Natural killer cell (primary cell): Measurements from ENCODE around the gene KRIT1. TPM values are rescaled to one million over a fixed set of nuclear protein-coding genes. Genes with fewer than 3 reads are reported as not detected.

Experiments used
- ATAC-seq, 3 donors: fragments of 150-1000 bp in 2 of 3; fragments of 200-7000 bp in 1 of 3; cut with Tn5 transposase; 1 replicate in 1 of 3; 2 replicates in 2 of 3; pipeline ENCODE4 v1.10.0; 2021; ENCODE audit warnings: mild to moderate bottlenecking in 2 of 3, moderate library complexity in 2 of 3
- DNase-seq, 2 donors: peaks; one replicate each; pipeline versions ENCODE4 v3.0.0 to v3.0.0-alpha.2; 2013 to 2021; ENCODE audit warnings: mixed read lengths in 1 of 2
- H3K27ac ChIP-seq: one replicate; pipeline ENCODE4 v1.5.1; 2013; ENCODE audit warnings: mild to moderate bottlenecking, low read length
- H3K27me3 ChIP-seq: one replicate; pipeline ENCODE4 v1.6.1; 2013; ENCODE audit warnings: low read length; ENCODE audit not compliant: control insufficient read depth, insufficient read depth
- H3K36me3 ChIP-seq: one replicate; pipeline ENCODE4 v1.6.1; 2013; ENCODE audit warnings: low read length; ENCODE audit not compliant: control insufficient read depth, insufficient read depth
- H3K4me1 ChIP-seq: one replicate; pipeline ENCODE4 v1.6.1; 2013; ENCODE audit warnings: low read length; ENCODE audit not compliant: control insufficient read depth, insufficient read depth
- H3K4me3 ChIP-seq: one replicate; pipeline ENCODE4 v1.5.1; 2013; ENCODE audit warnings: low read length
- H3K9me3 ChIP-seq: one replicate; pipeline ENCODE4 v1.6.1; 2013; ENCODE audit warnings: low read length; ENCODE audit not compliant: control insufficient read depth, insufficient read depth
- H3K27ac Mint-ChIP-seq, 2 donors: one replicate each; pipeline ENCODE4 v1.8.0; 2022; ENCODE audit warnings: mild to moderate bottlenecking in 2 of 2, mixed read lengths in 2 of 2, moderate library complexity in 1 of 2
- H3K27me3 Mint-ChIP-seq, 2 donors: one replicate each; pipeline ENCODE4 v1.8.0; 2022; ENCODE audit warnings: low read depth in 2 of 2, mixed read lengths in 2 of 2
- H3K36me3 Mint-ChIP-seq: one replicate; pipeline ENCODE4 v1.8.0; 2022; ENCODE audit warnings: mixed read lengths
- H3K4me1 Mint-ChIP-seq, 2 donors: one replicate each; pipeline ENCODE4 v1.8.0; 2022; ENCODE audit warnings: mixed read lengths in 2 of 2
- H3K4me3 Mint-ChIP-seq: one replicate; pipeline ENCODE4 v1.8.0; 2022; ENCODE audit warnings: mild to moderate bottlenecking, moderate library complexity, mixed read lengths
- H3K9me3 Mint-ChIP-seq, 2 donors: one replicate each; pipeline ENCODE4 v1.8.0; 2022; ENCODE audit warnings: mixed read lengths in 2 of 2
- CTCF ChIP-seq: fragments of 200-600 bp; IDR thresholded peaks from one replicate; pipeline ENCODE4 v1.8.0; 2022; ENCODE audit warnings: antibody characterized with exemption
- WGBS: methylation state at CpG from one replicate; pipeline ENCODE4 v1.1.7; 2013; ENCODE audit warnings: missing lambda C conversion rate; ENCODE audit not compliant: insufficient coverage; 5-methylcytosine and 5-hydroxymethylcytosine counted together
- intact Hi-C: fragments of 100-400 bp; cut with micrococcal nuclease; formaldehyde crosslinking; loops from one replicate; pipeline ENCODE4 v1.14.2; 2022
- total RNA-seq, 4 donors: library from RNA; stranded (reverse); fragments of 120-200 nt in 1 of 4; gene quantifications; one replicate each; pipeline versions ENCODE4 v1.2.3 to v1.2.4, GENCODE V29; 2013 to 2022

Gene KRIT1
- total RNA-seq, 3 donors from 2014 or later (not counting 1 experiment from before 2014, with no cell fraction given) = 55.4 to 76.7 (median 62.6) TPM

- peaks cover 78% of the 10 kb centered on the region for H3K36me3 ChIP-seq
- no peak overlapping the region for H3K27ac ChIP-seq
- no peak for TF ChIP-seq CTCF
- no peaks in the 10 kb centered on the region for H3K27me3 ChIP-seq
- Mint-ChIP-seq H3K9me3 (no peaks in the 10 kb centered on the region), H3K4me1 (no peaks in the 10 kb centered on the region), H3K36me3 (peaks cover 26% of the 10 kb centered on the region), H3K4me3 (no peak overlapping the region), H3K27me3 (no peaks in the 10 kb centered on the region), H3K27ac (no peak overlapping the region)
- H3K4me3 ChIP-seq = no peak overlapping the region
- ATAC-seq = no peak
- DNase-seq = no peak
- intact Hi-C loops = no loop called here
- no peaks in the 10 kb centered on the region for H3K4me1 ChIP-seq
- 100% methylated on average over 1 of the region's 3 CpGs for WGBS
- no peaks in the 10 kb centered on the region for H3K9me3 ChIP-seq
Measured at GRCh38 chr7:92221766-92222165, 23.9 kb downstream of the KRIT1 start.

DNA sequence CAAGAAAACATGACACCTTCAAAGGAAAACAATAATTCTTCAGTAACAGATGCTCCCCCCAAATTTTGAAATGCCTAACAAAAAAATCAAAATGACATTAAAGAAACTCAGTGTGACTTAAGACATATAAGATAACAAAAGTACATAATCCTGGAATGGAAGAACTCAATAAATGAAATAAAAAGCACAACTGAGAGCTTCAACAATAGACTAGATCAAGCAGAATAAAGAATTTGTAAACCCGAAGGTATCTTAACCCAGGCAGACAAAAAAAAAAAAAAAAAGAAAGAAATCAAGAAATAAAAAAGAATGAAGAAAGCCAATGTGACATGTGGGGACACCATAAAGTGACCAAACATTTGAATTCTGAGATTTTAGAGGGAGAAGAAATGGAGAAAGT lies 39.0 kb downstream of the KRIT1 start:
- H3K27ac Mint-ChIP-seq = no peak overlapping the region
- no peak overlapping the region for H3K4me3 Mint-ChIP-seq
- DNase-seq (no peak), ATAC-seq (no peak)
- peaks cover 7 to 8% of the 10 kb centered on the region in 2 donors for H3K9me3 Mint-ChIP-seq
- no peak for TF ChIP-seq CTCF
- H3K9me3 ChIP-seq = peaks cover 3% of the 10 kb centered on the region
- no peak overlapping the region for H3K27ac ChIP-seq
- intact Hi-C loops = no loop called here
- WGBS = no CpG with 5 or more reads among the region's 1 CpG
- no peak overlapping the region for H3K4me3 ChIP-seq
- H3K27me3 ChIP-seq = no peaks in the 10 kb centered on the region
- peaks cover 65% of the 10 kb centered on the region for H3K36me3 ChIP-seq
- H3K4me1 Mint-ChIP-seq = peaks cover 25 to 30% of the 10 kb centered on the region in 2 donors
- H3K36me3 Mint-ChIP-seq = peaks cover 49% of the 10 kb centered on the region
- H3K4me1 ChIP-seq = no peaks in the 10 kb centered on the region
- no peaks in the 10 kb centered on the region for H3K27me3 Mint-ChIP-seq

GRCh38 chr7:92205987-92206386 lies 39.7 kb downstream of the KRIT1 start:
- H3K4me1 ChIP-seq = no peaks in the 10 kb centered on the region
- intact Hi-C loops = no loop called here
- ATAC-seq (no peak), DNase-seq (no peak)
- Mint-ChIP-seq H3K4me3 (no peak overlapping the region), H3K9me3 (peaks cover 7 to 8% of the 10 kb centered on the region in 2 donors), H3K27ac (no peak overlapping the region), H3K36me3 (peaks cover 43% of the 10 kb centered on the region), H3K27me3 (no peaks in the 10 kb centered on the region), H3K4me1 (peaks cover 25 to 30% of the 10 kb centered on the region in 2 donors)
- WGBS = 99% methylated on average over 3 of the region's 3 CpGs
- no peak for TF ChIP-seq CTCF
- H3K27ac ChIP-seq = no peak overlapping the region
- peaks cover 3% of the 10 kb centered on the region for H3K9me3 ChIP-seq
- no peak overlapping the region for H3K4me3 ChIP-seq
- no peaks in the 10 kb centered on the region for H3K27me3 ChIP-seq
- peaks cover 64% of the 10 kb centered on the region for H3K36me3 ChIP-seq

GRCh38 chr7:92200791-92201190 lies 44.9 kb downstream of the KRIT1 start:
- no peaks in the 10 kb centered on the region for H3K9me3 ChIP-seq
- Mint-ChIP-seq H3K4me1 (no peaks in the 10 kb centered on the region), H3K4me3 (no peak overlapping the region), H3K36me3 (peaks cover 7% of the 10 kb centered on the region), H3K27ac (no peak overlapping the region), H3K9me3 (no peaks in the 10 kb centered on the region), H3K27me3 (no peaks in the 10 kb centered on the region)
- H3K27ac ChIP-seq = no peak overlapping the region
- H3K4me1 ChIP-seq = no peaks in the 10 kb centered on the region
- no CpG with 5 or more reads among the region's 1 CpG for WGBS
- DNase-seq = no peak
- no peaks in the 10 kb centered on the region for H3K27me3 ChIP-seq
- no peak overlapping the region for H3K4me3 ChIP-seq
- no peak for TF ChIP-seq CTCF
- no peak for ATAC-seq
- H3K36me3 ChIP-seq = peaks cover 44% of the 10 kb centered on the region
- intact Hi-C loops = no loop called here
